ENCODE measurements around the gene NINL.
"Not testable (repeated sequence)": the region's sequence is repeated elsewhere in the genome, so short reads cannot be mapped to it uniquely, and the experiment has no call there.

The NINL gene

DNA sequence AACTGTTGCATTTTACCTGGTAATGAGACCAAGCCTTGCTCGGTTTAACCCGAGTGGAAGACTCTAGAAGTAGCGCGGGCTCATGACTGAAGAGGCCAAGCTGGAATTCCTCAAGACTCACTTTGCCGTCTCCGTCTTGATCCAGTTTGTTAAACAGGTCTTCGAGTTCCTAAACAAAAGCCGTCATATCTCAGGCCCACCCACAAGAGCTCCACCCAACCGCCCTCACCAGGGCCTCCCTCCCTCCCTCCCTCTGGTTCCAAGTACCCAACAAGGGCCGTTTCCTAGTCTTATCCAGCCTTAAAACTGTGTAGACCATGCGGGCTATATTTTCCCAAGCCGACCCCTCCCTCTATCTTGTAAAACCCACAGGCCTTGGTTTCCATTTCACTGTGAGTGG is 81.4 kb downstream of the NINL start:
- H3K36me3 ChIP-seq (ENCODE audit: control insufficient read depth, low read length), result no peaks in the 10 kb centered on the region
- H3K4me1 ChIP-seq (ENCODE audit: control insufficient read depth, low read length), result no peaks in the 10 kb centered on the region
- H3K4me3 ChIP-seq (ENCODE audit: low read length), result no peak overlapping the region
- H3K4me2 ChIP-seq (ENCODE audit: low read length), result no peak overlapping the region
- TF ChIP-seq EZH2phosphoT487 (IDR thresholded peaks at IDR 0.05; ENCODE audit: borderline replicate concordance, low read length) (no peak), CTCF (IDR thresholded peaks at IDR 0.05; ENCODE audit: low read depth, low read length, poor library complexity, severe bottlenecking) (no peak)
- H4K20me1 ChIP-seq (ENCODE audit: control insufficient read depth, insufficient read depth, low read depth, low read length), result no peaks in the 10 kb centered on the region
- no peaks in the 10 kb centered on the region for H3K27me3 ChIP-seq (ENCODE audit: control insufficient read depth, low read length)
- no peaks in the 10 kb centered on the region for H3F3A ChIP-seq (ENCODE audit: control insufficient read depth, insufficient read depth)
- H3K27ac ChIP-seq (ENCODE audit: low read depth, low read length), result no peak overlapping the region
- no peaks in the 10 kb centered on the region for H3K79me2 ChIP-seq (ENCODE audit: control insufficient read depth, low read length)
- no peaks in the 10 kb centered on the region for H3K9me3 ChIP-seq (ENCODE audit: control insufficient read depth, insufficient read depth, low read length)
- no peaks in the 10 kb centered on the region for H3K9me2 ChIP-seq (replicated peaks; ENCODE audit: control insufficient read depth, low read length)

DNA sequence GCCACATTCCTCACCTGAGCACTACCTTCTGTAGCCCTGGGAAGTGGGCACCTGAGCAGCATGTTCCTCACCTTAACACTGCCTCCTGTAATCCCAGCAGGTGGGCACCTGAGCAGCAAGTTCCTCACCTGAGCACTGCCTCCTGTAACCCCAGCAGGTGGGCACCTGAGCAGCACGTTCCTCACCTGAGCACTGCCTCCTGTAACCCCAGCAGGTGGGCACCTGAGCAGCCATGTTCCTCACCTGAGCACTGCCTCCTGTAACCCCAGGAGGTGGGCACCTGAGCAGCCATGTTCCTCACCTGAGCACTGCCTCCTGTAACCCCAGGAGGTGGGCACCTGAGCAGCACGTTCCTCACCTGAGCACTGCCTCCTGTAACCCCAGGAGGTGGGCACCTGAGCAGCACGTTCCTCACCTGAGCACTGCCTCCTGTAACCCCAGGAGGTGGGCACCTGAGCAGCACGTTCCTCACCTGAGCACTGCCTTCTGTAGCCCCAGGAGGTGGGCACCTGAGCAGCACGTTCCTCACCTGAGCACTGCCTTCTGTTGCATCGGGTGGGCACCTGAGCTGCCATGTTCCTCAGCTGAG is 82.2 kb downstream of the NINL start:
- H3K27me3 ChIP-seq (ENCODE audit: control insufficient read depth, low read length); H3K4me1 ChIP-seq (ENCODE audit: control insufficient read depth, low read length); H4K20me1 ChIP-seq (ENCODE audit: control insufficient read depth, insufficient read depth, low read depth, low read length); H3K79me2 ChIP-seq (ENCODE audit: control insufficient read depth, low read length); H3K4me2 ChIP-seq (ENCODE audit: low read length); H3F3A ChIP-seq (ENCODE audit: control insufficient read depth, insufficient read depth); H3K27ac ChIP-seq (ENCODE audit: low read depth, low read length); H3K9me2 ChIP-seq (replicated peaks; ENCODE audit: control insufficient read depth, low read length); H3K4me3 ChIP-seq (ENCODE audit: low read length); H3K9me3 ChIP-seq (ENCODE audit: control insufficient read depth, insufficient read depth, low read length); H3K36me3 ChIP-seq (ENCODE audit: control insufficient read depth, low read length): not testable (repeated sequence)

DNA sequence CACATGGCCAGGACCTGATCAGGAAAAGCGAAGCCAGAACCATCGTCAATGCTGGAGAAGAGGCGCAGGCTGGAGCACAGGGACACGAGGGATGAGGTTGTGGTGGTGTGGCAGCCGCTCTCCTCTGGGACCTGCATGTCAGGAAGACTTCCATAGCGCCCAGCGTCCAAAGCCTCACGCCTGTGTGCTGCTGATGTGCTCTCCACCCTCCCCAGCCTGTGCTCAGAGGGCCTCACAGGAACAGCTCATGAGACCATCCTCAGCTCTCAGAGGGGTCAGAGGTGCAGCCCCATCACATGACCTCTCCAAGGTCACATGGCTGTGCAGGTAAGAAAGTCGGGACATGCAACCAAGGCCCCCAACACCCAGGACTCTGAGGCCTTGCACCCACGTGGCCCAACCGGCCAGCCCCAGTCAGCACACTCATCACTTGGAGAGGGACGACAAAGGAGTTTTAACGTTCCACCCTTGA is 84.4 kb downstream of the NINL start:
- no peak overlapping the region for H3K4me3 ChIP-seq (ENCODE audit: low read length)
- no peaks in the 10 kb centered on the region for H3K36me3 ChIP-seq (ENCODE audit: control insufficient read depth, low read length)
- H3K4me2 ChIP-seq (ENCODE audit: low read length), result no peak overlapping the region
- H3K27ac ChIP-seq (ENCODE audit: low read depth, low read length), result no peak overlapping the region
- H4K20me1 ChIP-seq (ENCODE audit: control insufficient read depth, insufficient read depth, low read depth, low read length), result no peaks in the 10 kb centered on the region
- TF ChIP-seq EZH2phosphoT487 (IDR thresholded peaks at IDR 0.05; ENCODE audit: borderline replicate concordance, low read length) (no peak), CTCF (IDR thresholded peaks at IDR 0.05; ENCODE audit: low read depth, low read length, poor library complexity, severe bottlenecking) (no peak)
- H3K9me2 ChIP-seq (replicated peaks; ENCODE audit: control insufficient read depth, low read length), result no peaks in the 10 kb centered on the region
- H3K27me3 ChIP-seq (ENCODE audit: control insufficient read depth, low read length), result no peaks in the 10 kb centered on the region
- no peaks in the 10 kb centered on the region for H3F3A ChIP-seq (ENCODE audit: control insufficient read depth, insufficient read depth)
- no peaks in the 10 kb centered on the region for H3K4me1 ChIP-seq (ENCODE audit: control insufficient read depth, low read length)
- H3K79me2 ChIP-seq (ENCODE audit: control insufficient read depth, low read length), result no peaks in the 10 kb centered on the region
- no peaks in the 10 kb centered on the region for H3K9me3 ChIP-seq (ENCODE audit: control insufficient read depth, insufficient read depth, low read length)

DNA sequence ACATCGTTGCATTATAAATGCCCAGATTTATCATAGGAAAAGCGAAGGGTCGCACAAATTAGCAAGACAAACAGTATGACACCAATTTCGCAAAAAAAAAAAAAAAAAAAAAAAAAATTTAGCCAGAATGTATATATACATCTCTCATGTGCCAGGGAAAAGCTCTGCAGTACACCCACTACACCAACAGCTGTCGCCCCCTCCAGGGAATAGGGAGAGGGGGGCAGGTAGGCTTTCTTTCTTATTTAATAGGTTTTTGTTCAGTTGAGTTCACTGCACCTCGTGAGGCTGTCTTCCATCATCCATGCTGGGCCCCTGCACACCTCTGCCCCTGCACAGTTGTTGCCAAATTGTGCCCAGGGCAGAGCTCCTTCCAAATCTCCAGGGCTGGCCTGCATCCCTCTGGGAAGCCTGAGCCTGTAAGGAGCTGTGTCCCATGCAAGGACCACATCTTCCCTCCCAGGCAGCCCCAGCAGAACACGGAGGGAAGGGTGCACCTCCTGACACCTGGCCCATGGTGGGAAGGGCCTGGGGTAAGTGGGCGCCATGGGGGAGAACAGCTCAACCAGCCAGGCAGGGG is 85.4 kb downstream of the NINL start:
- no peaks in the 10 kb centered on the region for H3K27me3 ChIP-seq (ENCODE audit: control insufficient read depth, low read length)
- no peaks in the 10 kb centered on the region for H3K79me2 ChIP-seq (ENCODE audit: control insufficient read depth, low read length)
- no peaks in the 10 kb centered on the region for H4K20me1 ChIP-seq (ENCODE audit: control insufficient read depth, insufficient read depth, low read depth, low read length)
- H3K9me3 ChIP-seq (ENCODE audit: control insufficient read depth, insufficient read depth, low read length), result no peaks in the 10 kb centered on the region
- H3K27ac ChIP-seq (ENCODE audit: low read depth, low read length), result no peak overlapping the region
- H3K36me3 ChIP-seq (ENCODE audit: control insufficient read depth, low read length), result no peaks in the 10 kb centered on the region
- H3K9me2 ChIP-seq (replicated peaks; ENCODE audit: control insufficient read depth, low read length), result no peaks in the 10 kb centered on the region
- H3F3A ChIP-seq (ENCODE audit: control insufficient read depth, insufficient read depth), result no peaks in the 10 kb centered on the region
- no peaks in the 10 kb centered on the region for H3K4me1 ChIP-seq (ENCODE audit: control insufficient read depth, low read length)
- TF ChIP-seq CTCF (IDR thresholded peaks at IDR 0.05; ENCODE audit: low read depth, low read length, poor library complexity, severe bottlenecking) (no peak), EZH2phosphoT487 (IDR thresholded peaks at IDR 0.05; ENCODE audit: borderline replicate concordance, low read length) (no peak)
- no peak overlapping the region for H3K4me3 ChIP-seq (ENCODE audit: low read length)
- no peak overlapping the region for H3K4me2 ChIP-seq (ENCODE audit: low read length)

Measured in DOHH2 (cell line).